GM12878 (cell line): ENCODE data around the gene ABCC5. TPM values are rescaled to one million over a fixed set of nuclear protein-coding genes. Genes with fewer than 3 reads are reported as not detected.

Source experiments
- ATAC-seq: fragments of 200-7000 bp; cut with Tn5 transposase; 3 replicates; pipeline ENCODE4 v1.9.1; 2020; ENCODE audit warnings: mild to moderate bottlenecking, moderate library complexity
- BruUV-seq: library from RNA; stranded (reverse); fragments of 400-500 nt; replicated peaks from 2 replicates; lab custom pipeline; 2021; lab: Mats Ljungman, UMichigan
- CTCF ChIA-PET: fragments of 300-600 bp; sonication (Branson Sonifier 250); formaldehyde crosslinking; extraction: SDS; loops from one replicate; lab custom pipeline; 2021; ENCODE audit warnings: inconsistent platforms; lab: Yijun Ruan, JAX
- POLR2A ChIA-PET: fragments of 350-600 bp; formaldehyde crosslinking; extraction: SDS; loops from one replicate; lab custom pipeline; 2021; ENCODE audit warnings: inconsistent platforms; lab: Charles Lee
- RAD21 ChIA-PET: fragments of 300-600 bp; sonication (Branson Sonifier 250); formaldehyde crosslinking; loops from one replicate; lab custom pipeline; 2023; ENCODE audit warnings: antibody characterized with exemption; ENCODE audit not compliant: unreplicated experiment; lab: Charles Lee
- SMC1A ChIA-PET: fragments of 300-600 bp; sonication (Branson Sonifier 250); formaldehyde crosslinking; loops from one replicate; lab custom pipeline; 2023; ENCODE audit not compliant: unreplicated experiment, uncharacterized antibody; lab: Charles Lee
- DNase-seq: peaks from one replicate; pipeline ENCODE4 v3.0.0-alpha.2; 2011; ENCODE audit warnings: low read depth, low spot score
- FAIRE-seq: peaks from 3 replicates; lab custom pipeline; 2011; peaks lifted over from hg19 to GRCh38; lab: Jason Lieb, UNC
- H2AFZ ChIP-seq: 2 replicates; pipeline ENCODE4 v1.6.0; 2011; ENCODE audit warnings: low read depth, low read length, control low read depth; ENCODE audit not compliant: control insufficient read depth
- H3K27ac ChIP-seq: 2 replicates; pipeline ENCODE4 v1.5.1; 2011; ENCODE audit warnings: control low read depth; ENCODE audit not compliant: control insufficient read depth, insufficient read depth
- H3K27me3 ChIP-seq, 2 experiments: replicated peaks in 1 of 2; 2 replicates each; pipeline versions ENCODE4 v1.6.0 to v1.6.1; 2011; ENCODE audit warnings: low read length in 1 of 2; ENCODE audit not compliant: control insufficient read depth in 2 of 2, insufficient read depth in 2 of 2
- H3K36me3 ChIP-seq, 2 experiments: 2 replicates each; pipeline ENCODE4 v1.5.1; 2011; ENCODE audit warnings: low read length in 1 of 2; ENCODE audit not compliant: control insufficient read depth in 2 of 2, insufficient read depth in 2 of 2
- H3K4me1 ChIP-seq: 2 replicates; pipeline ENCODE4 v1.6.1; 2011; ENCODE audit warnings: mild to moderate bottlenecking, low read length, moderate library complexity, mixed read lengths; ENCODE audit not compliant: control insufficient read depth, insufficient read depth
- H3K4me2 ChIP-seq: 2 replicates; pipeline ENCODE4 v1.6.0; 2011; ENCODE audit warnings: control low read depth; ENCODE audit not compliant: control insufficient read depth, insufficient read depth
- H3K4me3 ChIP-seq: fragments of 200-600 bp; sonication (generic); 2 replicates; pipeline ENCODE4 v1.5.1; 2016
- H3K79me2 ChIP-seq: 2 replicates; pipeline ENCODE4 v1.6.0; 2011; ENCODE audit warnings: low read length; ENCODE audit not compliant: control insufficient read depth, insufficient read depth
- H3K9ac ChIP-seq: 2 replicates; pipeline ENCODE4 v1.8.0; 2011; ENCODE audit warnings: low read length, control low read depth, mixed read lengths; ENCODE audit not compliant: control insufficient read depth, insufficient read depth
- H3K9me3 ChIP-seq: replicated peaks from 3 replicates; pipeline ENCODE4 v1.5.1; 2011; ENCODE audit warnings: mild to moderate bottlenecking, low read length; ENCODE audit not compliant: control insufficient read depth, insufficient read depth
- H4K20me1 ChIP-seq: 2 replicates; pipeline ENCODE4 v1.6.0; 2011; ENCODE audit not compliant: control insufficient read depth, insufficient read depth
- GATAD2B ChIP-seq: fragments of 450-650 bp; conservative IDR thresholded peaks from 2 replicates; pipeline ENCODE4 v1.6.1; 2017; ENCODE audit warnings: low read depth, mild to moderate bottlenecking, moderate library complexity
- MXI1 ChIP-seq: fragments of 150-350 bp; IDR thresholded peaks from 2 replicates; pipeline ENCODE4 v1.6.1; 2011; ENCODE audit warnings: low read depth, mild to moderate bottlenecking, inconsistent platforms, low read length, improper control_type of control experiment
- NR2C1 ChIP-seq: fragments of 450-650 bp; IDR thresholded peaks from 2 replicates; pipeline ENCODE4 v1.6.1; 2017; ENCODE audit warnings: antibody characterized with exemption, mild to moderate bottlenecking, moderate library complexity
- RFX5 ChIP-seq: IDR thresholded peaks from 2 replicates; pipeline ENCODE4 v1.6.1; 2011; ENCODE audit warnings: low read depth, low read length, improper control_type of control experiment
- SUZ12 ChIP-seq: fragments of 200-600 bp; sonication (generic); IDR thresholded peaks from one replicate; pipeline ENCODE4 v1.6.1; 2018; ENCODE audit warnings: antibody characterized with exemption, mild to moderate bottlenecking; ENCODE audit not compliant: unreplicated experiment
- WGBS: methylation state at CpG from one replicate; pipeline ENCODE4 v1.1.6; 2016; ENCODE audit warnings: low lambda C conversion rate; ENCODE audit not compliant: insufficient replicate concordance, insufficient coverage; ENCODE audit errors: missing lambda C conversion rate; 5-methylcytosine and 5-hydroxymethylcytosine counted together
- in situ Hi-C: fragments of 300-500 bp; cut with MboI; formaldehyde crosslinking; loops from 9 replicates; pipeline ENCODE4 v1.14.3; 2018; ENCODE audit warnings: mixed read lengths
- intact Hi-C: fragments of 100-400 bp; cut with micrococcal nuclease; formaldehyde crosslinking; loops from one replicate; pipeline ENCODE4 v1.14.2; 2022; ENCODE audit not compliant: unreplicated experiment
- polyA plus RNA-seq, 11 experiments: library from polyadenylated mRNA; depleted of rRNA in 4 of 11; unstranded in 6 of 11; stranded (reverse) in 5 of 11; fragments of >200 nt; fragmentation: Nextera tagmentation in 4 of 11; fragmentation: Illumina TruSeq in 1 of 11; extraction: Ambion mirVana in 4 of 11; extraction: Trizol in 1 of 11; gene quantifications; 1 replicate in 1 of 11; 2 replicates in 10 of 11; pipeline versions ENCODE4 v1.2.1 to v1.2.3, GENCODE V29; 2011 to 2016; ENCODE audit warnings: inconsistent platforms in 2 of 11, missing spikeins in 2 of 11, low read depth in 1 of 11
- total RNA-seq, 4 experiments: library from RNA; depleted of rRNA in 3 of 4; stranded (reverse); fragments of >200 nt in 3 of 4; fragmentation: Illumina TruSeq in 1 of 4; extraction: Trizol in 1 of 4; gene quantifications; 2 replicates each; pipeline versions ENCODE4 v1.2.1 to v1.2.3, GENCODE V29; 2013 to 2021

Gene ABCC5
- total and polyA plus RNA-seq, 10 of the 15 experiments (the other 5 are each of a cell fraction or from before 2014, with no cell fraction given) = 6.0 to 17.8 (median 9.7) TPM

DNA sequence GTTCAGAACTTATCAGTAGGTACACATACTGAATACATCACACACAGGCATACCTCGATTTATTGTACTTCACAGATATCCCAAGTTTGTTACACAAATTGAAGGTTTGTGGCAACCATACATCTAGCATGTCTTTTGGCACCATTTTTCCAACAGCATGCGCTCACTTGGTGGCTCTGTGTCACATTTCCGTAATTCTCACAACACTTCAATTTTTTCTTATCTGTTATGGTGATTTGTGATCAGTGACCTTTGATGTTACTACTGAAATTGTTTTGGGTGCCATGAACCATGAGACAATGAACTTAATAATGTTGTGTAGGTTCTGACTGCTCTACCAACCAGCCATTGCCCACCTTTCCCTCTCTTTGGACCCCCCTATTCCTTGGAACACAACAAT is 143.8 kb downstream of the ABCC5 start:
- peaks cover 0 to 3% of the 10 kb centered on the region in 2 experiments; a peak in 2 of 4 replicates for H3K36me3 ChIP-seq
- DNase-seq = no peak
- intact Hi-C loops (no loop called here), in situ Hi-C loops (no loop called here)
- peaks cover 27% of the 10 kb centered on the region for H3K79me2 ChIP-seq
- H2AFZ ChIP-seq = no peak overlapping the region
- no peak overlapping the region for H3K4me2 ChIP-seq
- no peaks in the 10 kb centered on the region for H3K27me3 ChIP-seq
- POLR2A ChIA-PET = interaction anchor here (0.6 kb wide), 1 partner anchor 49 kb away, joined by 5 read pairs; no protein-coding TSS in a partner anchor
- BruUV-seq = no TSS peak
- no peaks in the 10 kb centered on the region for H4K20me1 ChIP-seq
- no peak overlapping the region for H3K4me3 ChIP-seq
- H3K4me1 ChIP-seq = no peaks in the 10 kb centered on the region
- TF ChIP-seq RFX5 (no peak), MXI1 (no peak), GATAD2B (no peak), NR2C1 (no peak), SUZ12 (no peak)
- no peak for FAIRE-seq
- CTCF ChIA-PET = interaction anchor here (0.6 to 3.6 kb wide), 3 partner anchors 11 to 834 kb away, joined by 4 to 25 read pairs (median 8); partner anchors contain the start of gene PARL
- SMC1A ChIA-PET = interaction anchor here (2.2 kb wide), 1 partner anchor 11 kb away, joined by 9 read pairs; the partner anchor contains the start of gene PARL
- 100% methylated on average over 3 of the region's 3 CpGs for WGBS
- ATAC-seq = no peak
- H3K27ac ChIP-seq = no peak overlapping the region
- RAD21 ChIA-PET = interaction anchor here (1.0 kb wide), 1 partner anchor 11 kb away, joined by 3 read pairs; the partner anchor contains the start of gene PARL
- no peaks in the 10 kb centered on the region for H3K9me3 ChIP-seq
- H3K9ac ChIP-seq = no peak overlapping the region

DNA sequence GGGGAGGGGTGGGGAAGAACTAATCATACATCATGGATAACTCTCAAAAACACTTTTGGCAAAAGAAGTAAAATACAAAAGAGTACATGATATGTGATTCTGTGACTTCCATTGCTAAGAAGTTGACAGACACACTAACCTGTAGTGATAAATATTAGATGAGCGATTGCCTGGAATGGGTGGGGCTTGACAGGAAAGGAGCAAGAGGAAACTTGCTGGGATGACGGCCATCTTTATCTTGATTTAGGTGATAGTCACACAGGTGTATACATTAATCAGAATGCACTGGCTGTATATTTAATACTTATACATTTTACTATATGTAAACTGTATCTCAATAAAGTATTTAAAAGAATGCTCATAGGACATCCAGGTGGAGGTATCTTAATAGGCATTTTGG is 146.1 kb downstream of the ABCC5 start:
- no peak for ATAC-seq
- POLR2A ChIA-PET = no interaction called here

More for the DNA sequence above, 146.1 kb downstream of the ABCC5 start:
- SMC1A ChIA-PET = no interaction called here
- Histone ChIP-seq H3K9ac (no peak overlapping the region), H3K36me3 (peaks cover 0 to 5% of the 10 kb centered on the region in 2 experiments; a peak in 3 of 4 replicates), H3K79me2 (peaks cover 20% of the 10 kb centered on the region), H2AFZ (no peak overlapping the region), H3K4me3 (no peak overlapping the region), H3K4me2 (no peak overlapping the region), H3K9me3 (no peaks in the 10 kb centered on the region), H3K27ac (no peak overlapping the region), H4K20me1 (no peaks in the 10 kb centered on the region), H3K4me1 (no peaks in the 10 kb centered on the region), H3K27me3 (no peaks in the 10 kb centered on the region)
- FAIRE-seq = no peak
- TF ChIP-seq GATAD2B = no peak
- WGBS = 100% methylated on average over 2 of the region's 2 CpGs
- no peak for DNase-seq
- intact Hi-C loops = no loop called here
- BruUV-seq = no TSS peak
- RAD21 ChIA-PET = no interaction called here
- CTCF ChIA-PET = no interaction called here
- in situ Hi-C loops = no loop called here
